GM19099 (cell line): Measurements from ENCODE around the gene RIPK4.

Experiments used
- POLR2A ChIP-seq: IDR thresholded peaks from 3 replicates; pipeline ENCODE4 v1.6.1; 2011; ENCODE audit warnings: low read depth; ENCODE audit not compliant: insufficient read length; ENCODE audit errors: extremely low read depth

Gene RIPK4

GRCh38 chr21:41801321-41802197 is 34.7 kb upstream of the RIPK4 start:
- TF ChIP-seq POLR2A: no peak

GRCh38 chr21:41800425-41801320 is 33.8 kb upstream of the RIPK4 start:
- no peak for TF ChIP-seq POLR2A

GRCh38 chr21:41799763-41800162 is 32.9 kb upstream of the RIPK4 start:
- TF ChIP-seq POLR2A: no peak

DNA sequence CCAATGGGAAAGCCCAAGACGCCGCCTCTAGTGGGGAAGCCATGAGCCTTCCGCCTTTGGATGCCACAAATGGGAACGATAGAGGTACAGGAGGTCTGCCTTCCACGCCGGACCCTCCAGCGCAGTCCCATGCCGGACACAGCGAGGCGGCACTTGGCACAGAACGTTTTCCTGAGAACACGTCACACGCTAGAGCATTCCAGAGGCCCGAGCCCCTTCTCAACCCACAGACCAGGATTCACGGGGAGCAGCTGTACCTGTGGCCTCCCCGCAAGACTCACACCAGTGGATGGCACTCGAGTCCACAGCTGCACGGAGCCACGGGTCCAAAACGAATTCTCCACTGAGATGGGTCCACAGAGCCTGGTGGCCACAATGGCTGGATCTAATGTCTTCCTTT is 31.5 kb upstream of the RIPK4 start:
- TF ChIP-seq POLR2A: no peak

DNA sequence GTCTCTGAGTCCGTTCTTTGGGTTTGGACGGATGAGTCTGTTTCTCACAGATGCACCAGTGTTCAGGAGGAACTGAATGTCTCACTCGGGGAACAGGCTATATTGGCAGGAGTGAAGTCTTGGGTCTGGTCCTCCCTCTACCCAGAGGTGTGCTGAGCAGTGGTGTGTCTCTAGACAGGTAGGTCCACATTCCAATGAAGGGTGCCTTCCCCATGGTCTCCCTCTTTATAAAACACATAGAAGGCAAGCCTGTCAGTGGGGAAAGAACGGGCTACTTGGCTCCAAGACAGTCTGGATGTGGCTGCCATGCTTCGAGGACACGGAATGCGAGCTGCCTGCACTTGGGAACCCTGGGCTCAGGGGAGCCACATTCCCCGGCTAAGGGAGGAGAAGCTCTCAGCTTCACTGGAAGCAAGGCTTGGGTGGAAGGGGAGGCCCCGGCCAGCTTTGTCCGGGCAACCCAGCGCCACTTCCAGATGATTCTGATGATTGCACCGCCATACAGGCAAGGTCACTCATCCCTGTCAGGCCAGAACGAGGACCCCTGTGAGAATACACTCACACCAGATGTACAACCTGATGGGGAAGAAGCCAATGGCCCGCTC is 29.7 kb upstream of the RIPK4 start:
- no peak for TF ChIP-seq POLR2A

DNA sequence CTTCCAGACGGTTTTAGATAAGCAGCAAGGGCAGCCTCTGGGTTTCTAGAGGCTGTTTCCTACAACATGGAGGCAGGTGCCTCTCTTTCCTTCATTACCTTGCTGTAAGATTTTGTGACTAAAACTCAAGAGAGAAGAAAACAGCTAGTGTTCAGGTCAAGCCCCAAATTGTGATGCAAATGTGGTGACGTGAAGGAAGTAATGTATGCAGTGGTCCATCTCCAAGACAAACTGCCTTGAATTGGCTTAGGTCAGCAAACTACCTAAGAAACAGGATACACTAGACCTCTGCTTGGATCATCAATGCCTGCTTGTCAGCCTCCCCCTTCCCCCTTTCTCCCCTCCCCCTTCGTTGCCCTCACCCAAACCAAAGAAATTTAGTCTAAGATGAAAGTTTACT is 28.9 kb upstream of the RIPK4 start:
- TF ChIP-seq POLR2A: no peak

GRCh38 chr21:41794600-41794999 is 27.7 kb upstream of the RIPK4 start:
- no peak for TF ChIP-seq POLR2A

GRCh38 chr21:41792711-41793110 is 25.9 kb upstream of the RIPK4 start:
- TF ChIP-seq POLR2A: no peak

- TF ChIP-seq POLR2A: no peak
These were observed 19.7 kb upstream of the RIPK4 start for GRCh38 chr21:41786509-41786987.

- TF ChIP-seq POLR2A: no peak
These were observed 17.7 kb upstream of the RIPK4 start for GRCh38 chr21:41784456-41785102.

DNA sequence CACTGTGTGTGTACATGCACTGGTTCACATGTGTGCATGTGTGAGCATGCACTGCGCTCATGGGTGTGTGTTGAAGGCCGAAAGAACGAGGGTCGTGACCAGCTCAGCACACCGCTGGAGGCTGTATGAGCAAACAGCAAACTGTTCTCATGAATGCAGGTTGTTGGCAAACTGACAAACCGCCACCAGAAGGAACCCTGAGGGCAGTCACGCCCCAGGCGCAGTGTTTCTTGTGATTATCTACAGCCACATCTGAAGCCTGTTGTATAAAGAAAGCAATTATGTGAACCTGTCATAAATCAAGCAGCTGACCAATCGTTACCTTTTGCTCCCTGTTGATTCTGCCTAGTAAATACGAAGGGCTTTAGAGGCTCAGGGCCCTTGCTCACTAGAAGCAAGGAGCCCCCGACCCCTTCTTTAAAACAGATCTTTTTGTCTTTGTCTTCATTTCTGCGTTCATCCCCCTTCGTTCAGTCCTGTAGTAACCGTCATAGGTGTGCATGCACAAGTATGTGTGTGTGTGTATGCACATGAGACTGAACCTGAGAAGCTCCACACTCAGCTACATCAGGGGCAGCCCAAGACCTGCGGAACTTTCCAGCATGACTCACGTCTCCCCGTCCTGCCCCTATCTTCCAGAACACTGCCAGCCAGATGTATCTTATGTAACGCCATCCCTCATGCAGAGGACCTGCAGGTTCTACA is 16.8 kb upstream of the RIPK4 start:
- no peak for TF ChIP-seq POLR2A

- no peak for TF ChIP-seq POLR2A
These were observed 14.2 kb upstream of the RIPK4 start for GRCh38 chr21:41781050-41781410.

- TF ChIP-seq POLR2A: no peak
These were observed 13.6 kb upstream of the RIPK4 start for GRCh38 chr21:41780337-41781049.

GRCh38 chr21:41779659-41780058 is 12.8 kb upstream of the RIPK4 start:
- TF ChIP-seq POLR2A: no peak
